Measurements from ENCODE around the gene FCGBP.

FCGBP gene

GRCh38 chr19:39924952-39925351, 9.5 kb downstream of the FCGBP start:
- H3K27ac ChIP-seq = no peak overlapping the region
- no peaks in the 10 kb centered on the region for H3K36me3 ChIP-seq
- peaks cover 90% of the 10 kb centered on the region for H3K27me3 ChIP-seq

GRCh38 chr19:39924389-39924788, 10.0 kb downstream of the FCGBP start:
- H3K27ac ChIP-seq = no peak overlapping the region
- no peaks in the 10 kb centered on the region for H3K4me1 ChIP-seq (ENCODE audit: control insufficient read depth in 1 of 2, insufficient read depth in 1 of 2, low read depth in 1 of 2, low read length in 1 of 2)
- H3K9me3 ChIP-seq = no peaks in the 10 kb centered on the region
- no peaks in the 10 kb centered on the region for H3K36me3 ChIP-seq
- no peak for TF ChIP-seq CTCF (IDR thresholded peaks at IDR 0.05)
- peaks cover 90% of the 10 kb centered on the region for H3K27me3 ChIP-seq
- H3K4me3 ChIP-seq (ENCODE audit: low read depth in 1 of 2, low read length in 1 of 2) = no peak overlapping the region

More at GRCh38 chr19:39924952-39925351, 9.5 kb downstream of the FCGBP start:
- H3K9me3 ChIP-seq = no peaks in the 10 kb centered on the region
- no peaks in the 10 kb centered on the region for H3K4me1 ChIP-seq (ENCODE audit: control insufficient read depth in 1 of 2, insufficient read depth in 1 of 2, low read depth in 1 of 2, low read length in 1 of 2)
- TF ChIP-seq CTCF (IDR thresholded peaks at IDR 0.05) = no peak
- no peak overlapping the region for H3K4me3 ChIP-seq (ENCODE audit: low read depth in 1 of 2, low read length in 1 of 2)

GRCh38 chr19:39923862-39924261, 10.6 kb downstream of the FCGBP start:
- H3K36me3 ChIP-seq = no peaks in the 10 kb centered on the region
- no peak overlapping the region for H3K27ac ChIP-seq
- H3K27me3 ChIP-seq = peaks cover 90% of the 10 kb centered on the region
- TF ChIP-seq CTCF (IDR thresholded peaks at IDR 0.05) = no peak
- no peak overlapping the region for H3K4me3 ChIP-seq (ENCODE audit: low read depth in 1 of 2, low read length in 1 of 2)
- H3K9me3 ChIP-seq = no peaks in the 10 kb centered on the region
- H3K4me1 ChIP-seq (ENCODE audit: control insufficient read depth in 1 of 2, insufficient read depth in 1 of 2, low read depth in 1 of 2, low read length in 1 of 2) = no peaks in the 10 kb centered on the region

- H3K4me1 ChIP-seq (ENCODE audit: control insufficient read depth in 1 of 2, insufficient read depth in 1 of 2, low read depth in 1 of 2, low read length in 1 of 2) = no peaks in the 10 kb centered on the region
- H3K27me3 ChIP-seq = peaks cover 90% of the 10 kb centered on the region
- TF ChIP-seq CTCF (IDR thresholded peaks at IDR 0.05) = no peak
- no peak overlapping the region for H3K4me3 ChIP-seq (ENCODE audit: low read depth in 1 of 2, low read length in 1 of 2)
- no peak overlapping the region for H3K27ac ChIP-seq
- H3K9me3 ChIP-seq = no peaks in the 10 kb centered on the region
- H3K36me3 ChIP-seq = no peaks in the 10 kb centered on the region
Measured at GRCh38 chr19:39919976-39920375, 14.5 kb downstream of the FCGBP start.

- no peak overlapping the region for H3K4me3 ChIP-seq (ENCODE audit: low read depth in 1 of 2, low read length in 1 of 2)
- H3K9me3 ChIP-seq = no peaks in the 10 kb centered on the region
- no peaks in the 10 kb centered on the region for H3K36me3 ChIP-seq
- TF ChIP-seq CTCF (IDR thresholded peaks at IDR 0.05) = no peak
- no peak overlapping the region for H3K27ac ChIP-seq
- peaks cover 91% of the 10 kb centered on the region for H3K27me3 ChIP-seq
- no peaks in the 10 kb centered on the region for H3K4me1 ChIP-seq (ENCODE audit: control insufficient read depth in 1 of 2, insufficient read depth in 1 of 2, low read depth in 1 of 2, low read length in 1 of 2)
Measured at GRCh38 chr19:39918183-39918651, 16.2 kb downstream of the FCGBP start.

All from neutrophil (primary cell).